ENCODE measurements around the gene CYBC1. TPM values are rescaled to one million over a fixed set of nuclear protein-coding genes. Genes with fewer than 3 reads are reported as not detected.

Gene CYBC1
- polyA plus RNA-seq, 4 donors = 40.5 to 53.5 (median 50.5) TPM

GRCh38 chr17:82394278-82394677 is 56.3 kb downstream of the CYBC1 start:
- no peak for DNase-seq (ENCODE audit: low read depth in 4 of 4, low spot score in 3 of 4)

GRCh38 chr17:82392941-82393340 is 57.6 kb downstream of the CYBC1 start:
- DNase-seq (ENCODE audit: low read depth in 4 of 4, low spot score in 3 of 4) = no peak

Other genes starting within 250 kb of the CYBC1 start
- gene CCDC57, start 237.9 kb downstream of the CYBC1 start, polyA plus RNA-seq (ENCODE audit: insufficient read length in 4 of 4) = 10 to 100 TPM; 34.6 to 52.4 (median 44.5) TPM
- gene SLC16A3, start 221.7 kb downstream of the CYBC1 start, polyA plus RNA-seq (ENCODE audit: insufficient read length in 4 of 4) = 10 to 100 TPM in 1 of 4 donors, 1 to 10 TPM in 3; 8.0 to 23.1 (median 9.1) TPM
- gene CSNK1D, start 177.1 kb downstream of the CYBC1 start, polyA plus RNA-seq (ENCODE audit: insufficient read length in 4 of 4) = 100 to 1,000 TPM; 112 to 135 (median 122) TPM
- under 1 TPM; 0.19 to 0.72 (median 0.54) TPM for gene CD7, start 133.1 kb downstream of the CYBC1 start, polyA plus RNA-seq (ENCODE audit: insufficient read length in 4 of 4)
- 1 to 10 TPM; 1.3 to 2.4 (median 1.5) TPM for gene SECTM1, start 117.0 kb downstream of the CYBC1 start, polyA plus RNA-seq (ENCODE audit: insufficient read length in 4 of 4)
- under 1 TPM in 1 of 4 donors, not detected in 3; 0.06 TPM for gene TEX19, start 91.5 kb downstream of the CYBC1 start, polyA plus RNA-seq (ENCODE audit: insufficient read length in 4 of 4)
- under 1 TPM; 0.30 to 0.70 (median 0.43) TPM for gene UTS2R, start 79.0 kb downstream of the CYBC1 start, polyA plus RNA-seq (ENCODE audit: insufficient read length in 4 of 4)
- 10 to 100 TPM; 28.7 to 48.5 (median 37.7) TPM for gene HEXD, start 32.4 kb downstream of the CYBC1 start, polyA plus RNA-seq (ENCODE audit: insufficient read length in 4 of 4)
- 10 to 100 TPM; 21.5 to 30.3 (median 23.9) TPM for gene OGFOD3, start 32.2 kb downstream of the CYBC1 start, polyA plus RNA-seq (ENCODE audit: insufficient read length in 4 of 4)
- gene NARF, start 8.0 kb upstream of the CYBC1 start, polyA plus RNA-seq (ENCODE audit: insufficient read length in 4 of 4) = 10 to 100 TPM; 73.4 to 77.4 (median 74.8) TPM
- gene FOXK2, start 69.0 kb upstream of the CYBC1 start, polyA plus RNA-seq (ENCODE audit: insufficient read length in 4 of 4) = 10 to 100 TPM; 39.9 to 45.0 (median 41.7) TPM
- gene WDR45B, start 197.7 kb upstream of the CYBC1 start, polyA plus RNA-seq (ENCODE audit: insufficient read length in 4 of 4) = 100 to 1,000 TPM; 100 to 112 (median 109) TPM
- 10 to 100 TPM; 17.9 to 22.1 (median 19.4) TPM for gene RAB40B, start 247.9 kb upstream of the CYBC1 start, polyA plus RNA-seq (ENCODE audit: insufficient read length in 4 of 4)

Data from right renal pelvis (tissue), 4 donors.